ENCODE results near the gene SARS1.

SARS1 gene

GRCh38 chr1:109247401-109248365, 34.0 kb downstream of the SARS1 start:
- ChIA-PET POLR2A (no interaction called here), CTCF (interaction anchor here (0.9 to 3.3 kb wide), 12 partner anchors 9 to 285 kb away, joined by 3 to 23 read pairs (median 6); partner anchors contain the start of gene SORT1)
- TF ChIP-seq, protein P1, sequence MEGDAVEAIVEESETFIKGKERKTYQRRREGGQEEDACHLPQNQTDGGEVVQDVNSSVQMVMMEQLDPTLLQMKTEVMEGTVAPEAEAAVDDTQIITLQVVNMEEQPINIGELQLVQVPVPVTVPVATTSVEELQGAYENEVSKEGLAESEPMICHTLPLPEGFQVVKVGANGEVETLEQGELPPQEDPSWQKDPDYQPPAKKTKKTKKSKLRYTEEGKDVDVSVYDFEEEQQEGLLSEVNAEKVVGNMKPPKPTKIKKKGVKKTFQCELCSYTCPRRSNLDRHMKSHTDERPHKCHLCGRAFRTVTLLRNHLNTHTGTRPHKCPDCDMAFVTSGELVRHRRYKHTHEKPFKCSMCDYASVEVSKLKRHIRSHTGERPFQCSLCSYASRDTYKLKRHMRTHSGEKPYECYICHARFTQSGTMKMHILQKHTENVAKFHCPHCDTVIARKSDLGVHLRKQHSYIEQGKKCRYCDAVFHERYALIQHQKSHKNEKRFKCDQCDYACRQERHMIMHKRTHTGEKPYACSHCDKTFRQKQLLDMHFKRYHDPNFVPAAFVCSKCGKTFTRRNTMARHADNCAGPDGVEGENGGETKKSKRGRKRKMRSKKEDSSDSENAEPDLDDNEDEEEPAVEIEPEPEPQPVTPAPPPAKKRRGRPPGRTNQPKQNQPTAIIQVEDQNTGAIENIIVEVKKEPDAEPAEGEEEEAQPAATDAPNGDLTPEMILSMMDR (IDR thresholded peaks at IDR 0.05; ENCODE audit: insufficient read depth, low read length, missing control alignments): no peak
- no peak for DNase-seq (ENCODE audit: low read depth, low spot score)
- no peak overlapping the region for H3K4me3 ChIP-seq (ENCODE audit: low read depth, low read length)

DNA sequence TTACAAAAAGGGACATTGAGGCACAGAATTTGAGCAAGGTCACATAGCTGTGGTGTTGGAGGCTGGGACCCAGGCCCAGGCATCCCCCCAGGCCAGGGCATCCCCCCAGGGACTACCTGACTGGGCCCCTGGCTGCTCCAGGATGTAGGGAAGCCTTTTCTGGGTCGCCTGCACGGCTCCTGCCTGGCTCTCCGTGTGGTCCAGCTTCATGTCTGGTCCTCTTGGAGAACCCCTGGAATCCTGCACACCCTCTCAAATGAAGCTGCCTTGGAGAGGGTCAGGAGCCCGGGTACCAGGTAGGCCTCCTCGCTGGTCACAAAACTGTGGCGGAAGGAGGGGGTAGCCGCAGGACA, 34.7 kb downstream of the SARS1 start:
- no peak overlapping the region for H3K4me3 ChIP-seq (ENCODE audit: low read depth, low read length)
- TF ChIP-seq, protein P1 (IDR thresholded peaks at IDR 0.05; ENCODE audit: insufficient read depth, low read length, missing control alignments): no peak
- DNase-seq (ENCODE audit: low read depth, low spot score): no peak
- ChIA-PET POLR2A (no interaction called here), CTCF (interaction anchor here (1.2 to 3.3 kb wide), 6 partner anchors 10 to 284 kb away, joined by 3 to 23 read pairs (median 10); partner anchors contain the start of gene SORT1)

GRCh38 chr1:109248797-109249629, 35.3 kb downstream of the SARS1 start, which contains the start of gene CELSR2:
TSS of gene CELSR2 (plus strand) at chr1:109249539. CDS start at chr1:109250080, 541 bp downstream.
- CTCF ChIA-PET: interaction anchor here (1.0 to 3.3 kb wide), 11 partner anchors 9 to 284 kb away, joined by 3 to 23 read pairs (median 5); partner anchors contain the start of gene SORT1
- POLR2A ChIA-PET: interaction anchor here (0.7 to 1.2 kb wide), 2 partner anchors 8 to 35 kb away, joined by 3 to 5 read pairs; partner anchors contain the start of gene SARS1
- H3K4me3 ChIP-seq (ENCODE audit: low read depth, low read length): peak within 1 kb of the TSS; percentile 52
- no peak for DNase-seq (ENCODE audit: low read depth, low spot score)
- TF ChIP-seq, protein P1 (IDR thresholded peaks at IDR 0.05; ENCODE audit: insufficient read depth, low read length, missing control alignments): no peak

GRCh38 chr1:109249654-109250401, 36.1 kb downstream of the SARS1 start:
- POLR2A ChIA-PET: interaction anchor here (0.7 to 1.2 kb wide), 2 partner anchors 9 to 36 kb away, joined by 3 to 5 read pairs; partner anchors contain the start of gene SARS1
- H3K4me3 ChIP-seq (ENCODE audit: low read depth, low read length): peak overlapping the region; percentile 52
- TF ChIP-seq, protein P1 (IDR thresholded peaks at IDR 0.05; ENCODE audit: insufficient read depth, low read length, missing control alignments): no peak
- DNase-seq (ENCODE audit: low read depth, low spot score): no peak
- CTCF ChIA-PET: interaction anchor here (1.0 to 3.3 kb wide), 9 partner anchors 10 to 283 kb away, joined by 3 to 15 read pairs (median 4); partner anchors contain the start of gene SORT1

DNA sequence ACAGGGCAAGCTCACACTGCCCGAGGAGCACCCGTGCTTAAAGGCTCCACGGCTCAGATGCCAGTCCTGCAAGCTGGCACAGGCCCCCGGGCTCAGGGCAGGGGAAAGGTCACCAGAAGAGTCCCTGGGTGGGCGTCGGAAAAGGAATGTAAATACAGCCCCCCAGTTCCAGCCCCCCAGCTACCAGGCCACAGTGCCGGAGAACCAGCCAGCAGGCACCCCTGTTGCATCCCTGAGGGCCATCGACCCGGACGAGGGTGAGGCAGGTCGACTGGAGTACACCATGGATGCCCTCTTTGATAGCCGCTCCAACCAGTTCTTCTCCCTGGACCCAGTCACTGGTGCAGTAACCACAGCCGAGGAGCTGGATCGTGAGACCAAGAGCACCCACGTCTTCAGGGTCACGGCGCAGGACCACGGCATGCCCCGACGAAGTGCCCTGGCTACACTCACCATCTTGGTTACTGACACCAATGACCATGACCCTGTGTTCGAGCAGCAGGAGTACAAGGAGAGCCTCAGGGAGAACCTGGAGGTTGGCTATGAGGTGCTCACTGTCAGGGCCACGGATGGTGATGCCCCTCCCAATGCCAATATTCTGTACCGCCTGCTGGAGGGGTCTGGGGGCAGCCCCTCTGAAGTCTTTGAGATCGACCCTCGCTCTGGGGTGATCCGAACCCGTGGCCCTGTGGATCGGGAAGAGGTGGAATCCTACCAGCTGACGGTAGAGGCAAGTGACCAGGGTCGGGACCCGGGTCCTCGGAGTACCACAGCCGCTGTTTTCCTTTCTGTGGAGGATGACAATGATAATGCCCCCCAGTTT, 36.9 kb downstream of the SARS1 start:
- CTCF ChIA-PET: interaction anchor here (1.0 to 5.3 kb wide), 10 partner anchors 10 to 282 kb away, joined by 3 to 50 read pairs (median 4); partner anchors contain the start of gene SORT1
- TF ChIP-seq, protein P1 (IDR thresholded peaks at IDR 0.05; ENCODE audit: insufficient read depth, low read length, missing control alignments): no peak
- POLR2A ChIA-PET: interaction anchor here (0.6 to 1.2 kb wide), 2 partner anchors 37 to 160 kb away, joined by 3 to 5 read pairs; partner anchors contain the start of gene SARS1
- peak overlapping the region; percentile 52; the same call in 1 of the 2 replicates for H3K4me3 ChIP-seq (ENCODE audit: low read depth, low read length)
- no peak for DNase-seq (ENCODE audit: low read depth, low spot score)
